ENCODE data around the gene TBC1D9.

- TF ChIP-seq CTCF (IDR thresholded peaks at IDR 0.05; ENCODE audit: low read length) (no peak), EZH2 (optimal IDR thresholded peaks at IDR 0.05; ENCODE audit: low read depth, low read length) (no peak)
These were observed 113.3 kb downstream of the TBC1D9 start for GRCh38 chr4:140642674-140643437.

Data from MM.1S (cell line).